Activated naive CD8-positive, alpha-beta T cell (primary cell): ENCODE data around the gene SYNE2.

ENCODE experiments used
- H3K27ac Mint-ChIP-seq: one replicate; pipeline ENCODE4 v1.8.0; 2021; ENCODE audit warnings: mixed read lengths
- H3K27me3 Mint-ChIP-seq: one replicate; pipeline ENCODE4 v1.8.0; 2021; ENCODE audit warnings: mixed read lengths
- H3K36me3 Mint-ChIP-seq: one replicate; pipeline ENCODE4 v1.8.0; 2021; ENCODE audit warnings: mixed read lengths
- H3K4me1 Mint-ChIP-seq: one replicate; pipeline ENCODE4 v1.8.0; 2021; ENCODE audit warnings: low read depth, mixed read lengths
- H3K4me3 Mint-ChIP-seq: one replicate; pipeline ENCODE4 v1.8.0; 2021; ENCODE audit warnings: mild to moderate bottlenecking, mixed read lengths
- H3K9me3 Mint-ChIP-seq: one replicate; pipeline ENCODE4 v1.8.0; 2021; ENCODE audit warnings: low read depth, mixed read lengths

SYNE2 gene

DNA sequence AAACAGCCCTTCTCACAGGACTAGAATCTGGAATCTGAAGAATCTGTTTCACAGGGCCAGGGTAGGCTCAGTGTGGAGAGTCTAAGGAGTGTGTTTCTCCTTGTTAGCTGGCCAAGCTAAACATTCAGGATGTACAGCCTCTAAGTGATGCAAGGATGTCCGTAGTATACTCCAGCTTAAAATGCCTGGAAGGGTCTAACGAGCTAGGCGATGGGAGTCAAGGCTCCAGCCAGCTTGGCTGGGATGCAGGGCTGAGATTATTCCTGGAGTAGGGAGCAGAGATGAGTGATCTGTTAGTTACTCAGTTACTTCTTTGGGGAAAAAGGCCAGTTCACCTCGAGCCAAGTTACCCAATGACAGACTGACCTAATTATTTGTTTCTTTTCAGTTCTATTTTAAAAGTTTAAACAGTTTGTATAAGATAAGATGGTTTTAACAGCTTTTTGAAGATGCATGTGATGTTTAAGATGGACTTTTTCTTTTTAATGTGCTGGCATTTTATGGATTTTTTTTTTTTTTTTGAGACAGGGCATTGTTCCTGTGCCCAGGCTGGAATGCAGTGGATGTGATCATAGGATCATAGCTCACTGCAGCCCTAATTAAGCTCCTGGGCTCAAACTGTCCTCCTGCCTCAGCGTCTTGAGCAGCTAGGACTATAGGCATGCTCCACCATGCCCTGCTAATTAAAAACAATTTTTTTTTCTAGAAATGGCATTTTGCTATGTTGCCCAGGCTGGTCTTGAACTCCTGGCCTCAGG is 41.1 kb downstream of the SYNE2 start:
- Mint-ChIP-seq H3K4me1 (peaks cover 10% of the 10 kb centered on the region), H3K4me3 (no peak overlapping the region), H3K9me3 (no peaks in the 10 kb centered on the region), H3K27ac (no peak overlapping the region), H3K36me3 (peaks cover 3% of the 10 kb centered on the region), H3K27me3 (no peaks in the 10 kb centered on the region)

DNA sequence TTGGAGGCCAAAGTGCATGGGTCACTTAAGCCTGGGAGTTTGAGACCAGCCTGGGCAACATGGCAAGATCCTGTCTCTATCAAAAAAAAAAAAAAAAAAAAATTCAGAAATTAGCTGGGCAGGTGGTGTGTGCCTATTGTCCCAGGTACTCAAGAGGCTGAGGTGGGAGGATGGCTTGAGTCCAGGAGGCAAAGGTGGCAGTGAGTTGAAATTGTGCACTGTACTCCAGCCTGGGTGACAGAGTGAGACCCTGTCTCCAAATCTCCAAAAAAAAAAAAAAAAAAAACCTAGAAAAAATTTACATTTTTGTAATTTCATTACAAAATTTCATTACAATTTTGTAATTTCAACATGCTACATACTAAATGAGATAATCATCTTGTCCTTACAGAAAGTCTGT is 42.7 kb downstream of the SYNE2 start:
- H3K27ac Mint-ChIP-seq, result no peak overlapping the region
- peaks cover 18% of the 10 kb centered on the region for H3K4me1 Mint-ChIP-seq
- peaks cover 4% of the 10 kb centered on the region for H3K36me3 Mint-ChIP-seq
- no peak overlapping the region for H3K4me3 Mint-ChIP-seq
- no peaks in the 10 kb centered on the region for H3K9me3 Mint-ChIP-seq
- H3K27me3 Mint-ChIP-seq, result no peaks in the 10 kb centered on the region

GRCh38 chr14:63896278-63896720 is 43.5 kb downstream of the SYNE2 start:
- Mint-ChIP-seq H3K9me3 (no peaks in the 10 kb centered on the region), H3K4me1 (peaks cover 20% of the 10 kb centered on the region), H3K27ac (peak overlapping the region; percentile 50), H3K27me3 (no peaks in the 10 kb centered on the region), H3K36me3 (peaks cover 9% of the 10 kb centered on the region), H3K4me3 (no peak overlapping the region)

GRCh38 chr14:63897721-63898163 is 44.9 kb downstream of the SYNE2 start:
- Mint-ChIP-seq H3K36me3 (peaks cover 9% of the 10 kb centered on the region), H3K4me1 (peaks cover 22% of the 10 kb centered on the region), H3K9me3 (no peaks in the 10 kb centered on the region), H3K27me3 (no peaks in the 10 kb centered on the region), H3K27ac (no peak overlapping the region), H3K4me3 (no peak overlapping the region)

DNA sequence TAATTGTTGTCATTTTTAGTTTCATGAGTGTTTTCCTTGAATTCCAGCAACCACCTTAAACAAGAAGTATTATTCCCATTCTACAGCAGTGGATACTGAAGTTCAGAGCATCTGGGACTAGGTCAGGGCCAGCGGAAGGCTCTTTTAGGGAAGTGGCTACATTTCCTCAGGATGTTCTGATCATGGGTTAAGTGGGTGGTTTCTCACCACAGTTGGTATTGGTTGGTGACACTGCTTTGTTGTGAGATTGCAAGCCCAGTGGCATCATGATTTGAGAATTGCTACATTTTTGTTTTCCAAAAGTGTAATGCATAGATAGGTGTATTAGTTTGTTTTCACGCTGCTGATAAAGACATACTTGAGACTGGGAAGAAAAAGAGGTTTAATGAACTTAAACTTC is 47.1 kb downstream of the SYNE2 start:
- H3K27me3 Mint-ChIP-seq, result no peaks in the 10 kb centered on the region
- peaks cover 33% of the 10 kb centered on the region for H3K4me1 Mint-ChIP-seq
- H3K27ac Mint-ChIP-seq, result no peak overlapping the region
- H3K4me3 Mint-ChIP-seq, result no peak overlapping the region
- H3K36me3 Mint-ChIP-seq, result peaks cover 11% of the 10 kb centered on the region
- no peaks in the 10 kb centered on the region for H3K9me3 Mint-ChIP-seq

DNA sequence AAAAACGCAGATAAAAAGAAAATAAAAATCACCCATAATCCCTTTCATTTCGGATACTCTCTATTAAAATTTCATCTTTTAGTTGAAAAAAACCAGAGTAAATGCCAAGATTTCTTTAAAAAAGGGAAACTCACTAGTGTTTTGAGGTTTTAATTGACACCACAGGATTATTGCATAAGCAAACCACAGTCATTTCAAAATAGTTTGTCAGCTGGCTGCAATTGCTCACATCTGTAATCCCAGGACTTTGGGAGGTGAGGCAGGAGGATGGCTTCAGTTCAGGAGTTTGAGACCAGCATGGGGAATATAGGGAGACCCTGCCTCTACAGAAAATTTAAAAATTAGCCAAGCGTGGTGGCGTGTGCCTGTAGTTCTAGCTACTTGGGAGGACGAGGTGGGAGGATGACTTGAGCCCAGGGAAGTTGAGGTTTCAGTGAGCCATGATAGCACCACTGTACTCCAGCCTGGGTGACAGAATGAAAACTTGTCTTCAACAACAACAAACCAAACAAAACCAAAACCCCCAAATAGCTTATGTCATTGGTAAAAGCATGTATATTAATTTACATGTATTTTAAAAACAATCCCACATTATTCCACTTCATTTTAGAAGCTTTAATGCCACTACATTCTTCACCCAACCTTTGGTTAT is 48.8 kb downstream of the SYNE2 start:
- H3K4me3 Mint-ChIP-seq, result no peak overlapping the region
- H3K36me3 Mint-ChIP-seq, result peaks cover 8% of the 10 kb centered on the region
- H3K27ac Mint-ChIP-seq, result no peak overlapping the region
- H3K9me3 Mint-ChIP-seq, result no peaks in the 10 kb centered on the region
- no peaks in the 10 kb centered on the region for H3K27me3 Mint-ChIP-seq
- H3K4me1 Mint-ChIP-seq, result peaks cover 41% of the 10 kb centered on the region

GRCh38 chr14:63902375-63902976 is 49.7 kb downstream of the SYNE2 start:
- no peaks in the 10 kb centered on the region for H3K9me3 Mint-ChIP-seq
- peaks cover 45% of the 10 kb centered on the region for H3K4me1 Mint-ChIP-seq
- H3K27me3 Mint-ChIP-seq, result no peaks in the 10 kb centered on the region
- no peak overlapping the region for H3K27ac Mint-ChIP-seq
- H3K36me3 Mint-ChIP-seq, result peaks cover 8% of the 10 kb centered on the region
- no peak overlapping the region for H3K4me3 Mint-ChIP-seq

GRCh38 chr14:63904724-63905123 is 51.9 kb downstream of the SYNE2 start:
- Mint-ChIP-seq H3K4me3 (no peak overlapping the region), H3K27ac (no peak overlapping the region), H3K27me3 (no peaks in the 10 kb centered on the region), H3K9me3 (no peaks in the 10 kb centered on the region), H3K36me3 (peaks cover 10% of the 10 kb centered on the region), H3K4me1 (peaks cover 58% of the 10 kb centered on the region)

- Mint-ChIP-seq H3K27ac (no peak overlapping the region), H3K4me3 (no peak overlapping the region), H3K9me3 (no peaks in the 10 kb centered on the region), H3K27me3 (no peaks in the 10 kb centered on the region), H3K36me3 (peaks cover 10% of the 10 kb centered on the region), H3K4me1 (peaks cover 56% of the 10 kb centered on the region)
These were observed 52.6 kb downstream of the SYNE2 start for GRCh38 chr14:63905370-63905769.

DNA sequence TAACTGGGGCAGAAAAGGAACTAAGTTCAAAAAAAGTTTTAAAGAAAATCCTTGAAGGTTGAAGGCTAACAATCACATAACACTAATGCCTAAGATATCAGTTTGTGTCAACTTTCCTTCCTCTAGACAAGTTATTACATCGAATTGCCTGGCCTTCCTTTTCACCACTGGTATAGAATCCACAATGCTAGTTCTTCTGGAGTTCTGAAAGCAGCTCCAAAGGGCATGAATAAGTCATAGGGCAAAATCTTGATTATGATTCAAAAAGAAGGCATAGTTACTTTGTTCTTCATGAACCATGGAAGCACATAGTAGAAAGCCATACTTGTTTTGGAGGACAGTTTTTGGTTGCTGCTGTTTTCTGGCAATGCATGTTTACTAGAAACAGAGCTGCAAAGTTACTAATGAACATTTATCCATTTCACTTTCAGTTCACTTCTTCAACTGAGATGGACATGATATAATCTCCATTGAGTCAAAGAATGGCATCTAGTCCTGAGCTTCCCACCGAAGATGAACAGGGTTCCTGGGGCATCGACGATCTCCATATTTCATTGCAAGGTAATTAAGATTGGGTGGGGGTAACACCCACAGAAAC is 56.0 kb downstream of the SYNE2 start:
- Mint-ChIP-seq H3K9me3 (no peaks in the 10 kb centered on the region), H3K4me1 (peaks cover 53% of the 10 kb centered on the region), H3K27me3 (no peaks in the 10 kb centered on the region), H3K36me3 (peaks cover 7% of the 10 kb centered on the region), H3K27ac (peak overlapping the region; percentile 19), H3K4me3 (peak overlapping the region; percentile 38)

- Mint-ChIP-seq H3K4me3 (no peak overlapping the region), H3K36me3 (peaks cover 11% of the 10 kb centered on the region), H3K9me3 (no peaks in the 10 kb centered on the region), H3K27ac (no peak overlapping the region), H3K27me3 (no peaks in the 10 kb centered on the region), H3K4me1 (peaks cover 48% of the 10 kb centered on the region)
These were observed 57.2 kb downstream of the SYNE2 start for GRCh38 chr14:63909984-63910383.

DNA sequence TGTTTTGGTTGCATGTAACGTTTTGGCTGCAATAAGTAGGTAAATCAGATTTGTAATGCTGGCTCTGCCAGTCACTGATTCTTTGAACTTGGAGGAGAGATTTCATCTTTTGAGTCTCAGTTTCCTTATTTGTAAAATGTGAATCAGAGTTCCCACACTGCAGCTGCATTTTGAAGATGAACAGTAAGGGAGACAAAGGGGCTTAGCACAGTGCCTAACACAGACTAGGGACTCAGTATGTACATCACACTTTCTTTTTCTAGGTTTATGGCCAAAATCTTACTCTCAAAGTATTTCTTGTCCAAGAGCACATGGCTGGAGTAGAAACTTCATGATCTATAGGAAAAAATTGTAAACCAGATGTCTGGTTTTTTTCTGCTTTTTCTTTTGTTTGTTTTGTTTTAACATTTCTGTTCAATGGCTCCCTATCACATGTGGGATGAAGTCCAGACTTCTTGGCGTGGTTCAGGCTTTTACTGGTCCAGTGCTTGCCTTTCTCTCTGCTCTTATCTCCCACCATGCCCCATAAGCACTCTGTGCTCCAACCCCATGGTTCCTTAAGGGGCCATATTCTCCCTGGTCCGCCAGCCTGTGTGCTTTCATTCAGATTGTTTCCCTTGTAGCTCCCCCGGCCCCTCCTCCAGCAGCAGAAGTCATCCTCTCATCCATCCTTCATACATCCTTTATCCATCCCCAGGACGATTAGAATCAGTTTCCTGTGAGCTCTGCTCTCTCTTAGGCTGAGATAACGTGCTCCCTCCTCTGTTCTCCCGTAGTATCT is 58.0 kb downstream of the SYNE2 start:
- H3K9me3 Mint-ChIP-seq, result no peaks in the 10 kb centered on the region
- no peak overlapping the region for H3K4me3 Mint-ChIP-seq
- no peak overlapping the region for H3K27ac Mint-ChIP-seq
- peaks cover 11% of the 10 kb centered on the region for H3K36me3 Mint-ChIP-seq
- no peaks in the 10 kb centered on the region for H3K27me3 Mint-ChIP-seq
- peaks cover 42% of the 10 kb centered on the region for H3K4me1 Mint-ChIP-seq

DNA sequence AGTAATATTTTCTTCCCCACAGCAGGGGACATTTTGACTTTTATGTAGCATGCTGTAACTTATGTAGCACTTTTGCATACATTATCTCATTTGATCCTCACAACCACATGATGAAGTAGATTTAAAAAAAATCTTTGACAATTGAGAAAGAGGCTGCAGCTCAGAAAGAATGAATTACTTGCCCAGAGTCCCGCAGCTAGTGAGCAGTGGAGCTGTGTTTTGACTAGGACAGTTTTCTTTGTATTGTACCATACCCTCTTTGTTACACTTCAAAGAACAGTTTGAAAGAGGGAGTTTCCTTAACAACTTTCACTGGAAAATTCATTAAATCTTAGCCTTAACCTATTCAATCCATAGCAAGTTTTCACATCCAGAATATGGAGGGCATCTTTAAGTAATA is 58.6 kb downstream of the SYNE2 start:
- Mint-ChIP-seq H3K36me3 (peaks cover 14% of the 10 kb centered on the region), H3K9me3 (no peaks in the 10 kb centered on the region), H3K4me3 (no peak overlapping the region), H3K27ac (no peak overlapping the region), H3K27me3 (no peaks in the 10 kb centered on the region), H3K4me1 (peaks cover 41% of the 10 kb centered on the region)

DNA sequence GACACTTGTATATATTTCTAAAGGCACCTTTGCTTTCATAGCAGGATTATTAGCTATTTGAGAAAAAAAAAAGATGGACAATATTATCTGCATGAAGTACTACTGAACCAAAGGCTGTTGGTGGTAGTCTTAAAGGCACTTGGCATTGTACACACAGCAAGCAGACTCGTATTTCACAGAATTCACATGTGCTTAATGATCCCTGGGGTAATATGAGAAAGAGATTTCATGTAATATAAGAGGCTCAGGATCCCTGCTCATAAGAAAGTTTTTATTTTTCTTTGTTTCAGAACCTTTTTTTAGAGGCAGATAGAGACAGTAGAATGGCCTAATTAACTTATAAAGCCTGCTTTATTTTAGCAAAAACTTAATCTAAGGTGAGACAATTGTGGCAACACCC is 59.5 kb downstream of the SYNE2 start:
- peaks cover 38% of the 10 kb centered on the region for H3K4me1 Mint-ChIP-seq
- no peak overlapping the region for H3K4me3 Mint-ChIP-seq
- H3K9me3 Mint-ChIP-seq, result no peaks in the 10 kb centered on the region
- no peaks in the 10 kb centered on the region for H3K27me3 Mint-ChIP-seq
- no peak overlapping the region for H3K27ac Mint-ChIP-seq
- peaks cover 14% of the 10 kb centered on the region for H3K36me3 Mint-ChIP-seq
